HG03108 (cell line): ENCODE data around the gene KCNA5.

Experiments used
- ATAC-seq: cut with Tn5 transposase; IDR thresholded peaks from one replicate; pipeline ENCODE4 v1.9.1; 2021; ENCODE audit warnings: moderate library complexity; ENCODE audit not compliant: unreplicated experiment

The KCNA5 gene

DNA sequence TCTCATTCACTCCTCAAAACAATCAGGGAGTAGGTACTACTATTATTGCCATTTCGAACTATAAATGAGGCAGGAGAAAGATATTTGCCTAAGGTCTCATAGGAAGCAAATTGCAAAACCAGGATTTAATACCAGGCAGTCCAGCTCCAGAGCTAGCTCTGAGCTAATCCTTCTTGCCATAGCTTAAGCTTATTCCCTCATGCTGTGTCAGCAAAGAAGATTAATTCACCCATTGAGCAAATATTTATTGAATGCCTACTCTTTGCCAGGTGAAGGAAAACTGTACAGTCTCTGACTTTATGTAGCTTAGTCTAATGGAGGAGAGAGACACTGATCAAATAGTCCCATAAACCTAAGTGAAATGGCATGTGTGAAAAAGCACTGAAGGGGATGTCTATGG, 19.5 kb downstream of the KCNA5 start:
- ATAC-seq = no peak

DNA sequence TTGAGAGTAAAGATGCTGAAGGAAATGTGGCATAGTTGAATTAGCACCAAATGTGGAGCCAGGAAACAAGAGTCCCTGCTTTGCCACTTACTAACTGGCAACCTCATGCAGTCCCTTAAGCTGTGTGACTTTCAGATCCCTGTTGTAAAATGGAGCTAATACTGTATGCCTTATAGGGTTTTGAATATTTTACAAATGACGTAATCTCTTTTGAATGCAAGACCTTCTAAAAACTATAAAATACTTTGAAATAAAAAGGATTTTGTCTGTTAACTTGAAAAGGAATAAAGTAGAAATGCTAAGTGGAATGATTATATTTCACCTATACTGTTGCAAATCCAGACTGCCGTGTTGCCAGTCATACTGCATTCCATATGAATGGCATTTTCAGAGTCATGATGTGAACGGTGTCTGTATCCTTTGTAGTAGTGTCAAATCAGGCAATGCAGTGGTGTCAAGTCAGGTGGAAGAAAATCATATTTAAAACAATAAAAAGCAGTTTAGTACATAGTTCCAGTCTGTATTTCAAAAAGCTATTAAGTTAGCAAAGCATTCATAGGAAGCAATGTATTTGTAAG, 21.3 kb downstream of the KCNA5 start:
- ATAC-seq = no peak

GRCh38 chr12:5066251-5066650, 22.6 kb downstream of the KCNA5 start:
- no peak for ATAC-seq

GRCh38 chr12:5068126-5068525, 24.4 kb downstream of the KCNA5 start:
- ATAC-seq = no peak

- ATAC-seq = no peak
Observed at GRCh38 chr12:5068619-5069018, 24.9 kb downstream of the KCNA5 start.

- ATAC-seq = no peak
Observed at GRCh38 chr12:5070090-5070489, 26.4 kb downstream of the KCNA5 start.

DNA sequence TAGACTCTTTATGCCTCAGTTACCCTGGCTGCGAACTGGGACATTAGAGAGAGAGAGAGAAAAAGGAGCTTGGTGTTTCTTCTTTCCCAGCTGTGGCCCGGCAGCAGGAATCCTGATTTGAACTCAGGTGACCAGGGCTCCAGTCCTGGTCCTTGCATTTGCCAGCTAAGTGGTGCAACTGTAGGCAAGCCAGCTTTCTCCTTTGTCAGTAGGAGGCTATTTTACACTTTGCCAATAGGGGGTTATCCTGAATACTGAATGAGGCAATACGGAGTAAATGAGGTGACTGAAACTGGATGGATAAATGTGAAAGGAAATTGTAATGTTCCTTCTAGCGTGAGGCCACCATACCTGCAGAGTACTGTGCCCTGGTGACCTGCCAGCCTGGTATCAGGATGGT, 27.8 kb downstream of the KCNA5 start:
- ATAC-seq = no peak

DNA sequence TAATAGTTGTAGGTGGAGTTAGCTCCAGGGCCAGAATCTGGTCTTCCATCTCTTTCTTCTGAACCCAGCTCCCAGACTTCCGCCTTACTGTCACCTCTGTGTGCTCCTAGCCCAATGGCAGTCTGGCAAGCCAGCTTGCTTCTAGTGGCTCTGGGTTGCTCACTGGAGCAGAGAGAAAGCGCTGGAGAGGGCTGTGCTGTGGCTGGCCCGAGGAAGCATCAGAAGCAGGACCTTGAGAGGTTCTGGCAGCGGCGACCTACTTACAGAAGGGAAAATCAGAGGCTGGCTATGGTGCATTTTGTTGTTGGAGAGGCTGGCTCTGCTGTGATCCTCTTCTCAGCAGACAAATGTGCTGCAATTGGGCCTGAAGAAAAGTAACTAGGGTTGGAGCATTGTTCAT, 28.6 kb downstream of the KCNA5 start:
- ATAC-seq = no peak

GRCh38 chr12:5073054-5073453, 29.4 kb downstream of the KCNA5 start:
- no peak for ATAC-seq

DNA sequence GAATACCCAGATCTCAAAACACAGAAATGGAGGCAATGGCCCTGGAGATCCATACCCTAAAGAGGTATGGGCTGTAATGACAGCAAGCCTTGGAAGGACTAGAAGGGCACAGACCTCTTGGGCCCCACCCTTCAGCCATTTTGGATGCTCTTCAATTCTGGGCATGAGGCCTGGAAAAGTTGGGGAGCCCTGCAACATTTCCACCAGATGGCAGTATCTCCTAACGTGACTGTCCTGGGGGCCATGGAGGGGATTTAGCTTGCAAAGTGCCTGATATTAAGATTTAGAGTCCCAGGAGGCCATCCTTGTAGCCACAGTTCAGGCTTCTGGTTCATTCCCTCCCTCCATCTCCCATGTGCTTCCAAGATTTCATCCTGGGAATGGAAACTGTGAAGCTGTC, 30.2 kb downstream of the KCNA5 start:
- no peak for ATAC-seq

- ATAC-seq = no peak
Observed at GRCh38 chr12:5076761-5077160, 33.1 kb downstream of the KCNA5 start.

DNA sequence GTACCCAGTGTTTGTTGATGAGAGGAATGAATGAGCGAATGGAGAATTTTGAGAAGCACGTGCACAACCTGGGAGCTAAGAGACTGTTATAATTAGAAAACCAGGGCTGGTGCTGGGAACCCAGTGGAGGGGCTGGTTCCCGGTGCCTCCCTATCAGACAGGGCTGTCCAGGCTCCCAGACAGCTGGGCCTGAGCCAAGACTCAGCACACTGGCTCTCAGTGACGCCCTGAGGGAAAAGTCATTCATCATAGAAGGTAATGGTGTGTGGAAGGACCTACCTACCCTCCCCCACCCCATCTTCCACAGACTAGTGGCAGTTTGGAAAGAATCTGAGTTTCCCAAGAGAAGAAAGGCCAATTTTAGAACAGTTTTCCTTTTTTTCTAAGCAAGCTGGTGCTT, 34.7 kb downstream of the KCNA5 start:
- ATAC-seq = no peak

- no peak for ATAC-seq
Observed at GRCh38 chr12:5081016-5081415, 37.3 kb downstream of the KCNA5 start.

GRCh38 chr12:5083955-5084849, 40.5 kb downstream of the KCNA5 start:
- ATAC-seq = no peak

DNA sequence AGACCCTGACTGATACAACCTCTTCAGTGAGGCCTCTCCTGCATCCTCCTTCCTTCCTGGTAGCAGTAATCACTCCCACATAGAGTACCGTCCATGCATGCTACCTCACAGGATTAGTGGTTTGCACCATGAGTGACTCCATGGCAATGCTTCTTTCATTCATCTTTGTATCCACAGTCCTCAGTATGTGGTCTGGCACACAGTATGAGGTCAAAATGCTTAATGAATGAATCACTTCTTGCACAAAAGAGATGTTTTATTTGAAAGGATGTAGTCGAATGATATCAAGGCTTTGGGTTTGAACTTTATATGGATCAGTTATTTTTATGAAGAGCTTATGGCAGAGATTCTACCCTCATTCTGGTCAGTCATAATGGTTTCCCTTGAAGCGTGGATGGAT, 42.2 kb downstream of the KCNA5 start:
- no peak for ATAC-seq

- ATAC-seq = no peak
Observed at GRCh38 chr12:5087831-5088554, 44.3 kb downstream of the KCNA5 start.

DNA sequence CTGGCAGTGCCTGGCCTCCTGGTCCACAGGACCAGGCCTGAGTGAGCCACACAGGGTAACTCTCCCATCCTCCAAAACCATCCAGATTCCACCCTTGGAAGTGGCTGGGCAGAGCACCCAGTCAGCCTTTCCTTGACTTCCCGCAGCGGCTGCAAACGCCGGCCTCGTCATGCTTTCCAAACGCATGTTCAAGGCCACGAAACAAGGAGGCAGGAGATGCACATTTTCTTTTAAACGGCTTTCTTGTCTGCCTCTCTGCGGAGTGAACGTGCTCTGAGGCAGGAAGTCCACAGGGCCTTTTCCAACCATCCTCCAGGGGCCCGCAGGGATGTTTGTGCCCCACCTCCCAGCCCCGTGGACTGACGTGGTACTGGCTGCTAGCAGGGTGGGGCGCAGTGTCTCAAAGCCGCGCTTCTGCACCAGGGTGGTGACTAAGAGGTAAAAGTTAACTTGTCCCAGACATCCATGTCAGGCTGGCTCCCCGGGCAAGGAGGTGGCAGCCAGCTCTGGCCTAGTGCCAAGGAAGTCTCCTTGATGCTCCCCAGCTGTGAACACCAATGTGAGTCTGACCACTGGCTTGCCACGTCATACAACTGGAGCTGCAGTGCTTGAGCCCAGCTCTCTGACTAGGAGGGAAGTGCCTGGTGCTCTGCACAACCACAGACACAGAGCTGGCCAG, 45.0 kb downstream of the KCNA5 start:
- no peak for ATAC-seq

GRCh38 chr12:5094551-5094950, 50.9 kb downstream of the KCNA5 start:
- ATAC-seq = no peak

GRCh38 chr12:5094986-5095385, 51.3 kb downstream of the KCNA5 start:
- no peak for ATAC-seq
